RWPE2 (cell line): Measurements from ENCODE around the gene AKAP13.

ENCODE experiments used
- ATAC-seq: fragments of 200-7000 bp; cut with Tn5 transposase; 3 replicates; pipeline ENCODE4 v1.9.1; 2021; ENCODE audit warnings: low read depth
- DNase-seq: peaks from one replicate; pipeline ENCODE4 v3.0.0-alpha.2; 2020; ENCODE audit warnings: low spot score
- H3K27ac ChIP-seq: fragments of 450-650 bp; 2 replicates; pipeline ENCODE4 v1.5.1; 2017; ENCODE audit warnings: mild to moderate bottlenecking; ENCODE audit not compliant: poor library complexity, severe bottlenecking
- H3K27me3 ChIP-seq: fragments of 250-450 bp; sonication (Bioruptor Pico); 2 replicates; pipeline ENCODE4 v1.5.1; 2021; ENCODE audit warnings: mild to moderate bottlenecking, moderate library complexity; ENCODE audit not compliant: insufficient read depth, poor library complexity, severe bottlenecking
- H3K36me3 ChIP-seq: fragments of 250-450 bp; sonication (Bioruptor Pico); 2 replicates; pipeline ENCODE4 v1.5.1; 2020; ENCODE audit warnings: low read depth, mild to moderate bottlenecking, moderate library complexity
- H3K4me1 ChIP-seq: fragments of 250-450 bp; sonication (Bioruptor Pico); 2 replicates; pipeline ENCODE4 v1.5.1; 2021; ENCODE audit warnings: mild to moderate bottlenecking, moderate library complexity; ENCODE audit not compliant: insufficient read depth, poor library complexity, severe bottlenecking
- H3K4me3 ChIP-seq: fragments of 250-450 bp; sonication (Bioruptor Pico); 2 replicates; pipeline ENCODE4 v1.5.1; 2021; ENCODE audit warnings: mild to moderate bottlenecking, moderate library complexity; ENCODE audit not compliant: severe bottlenecking
- H3K9me3 ChIP-seq: fragments of 250-450 bp; sonication (Bioruptor Pico); 2 replicates; pipeline ENCODE4 v1.5.1; 2021; ENCODE audit warnings: mild to moderate bottlenecking, moderate library complexity; ENCODE audit not compliant: severe bottlenecking
- TF ChIP-seq, protein P1 (sequence below): fragments of 450-650 bp; IDR thresholded peaks from one replicate; pipeline ENCODE4 v1.5.1; 2017; ENCODE audit warnings: mild to moderate bottlenecking, moderate library complexity; ENCODE audit not compliant: poor library complexity, severe bottlenecking

The AKAP13 gene

DNA sequence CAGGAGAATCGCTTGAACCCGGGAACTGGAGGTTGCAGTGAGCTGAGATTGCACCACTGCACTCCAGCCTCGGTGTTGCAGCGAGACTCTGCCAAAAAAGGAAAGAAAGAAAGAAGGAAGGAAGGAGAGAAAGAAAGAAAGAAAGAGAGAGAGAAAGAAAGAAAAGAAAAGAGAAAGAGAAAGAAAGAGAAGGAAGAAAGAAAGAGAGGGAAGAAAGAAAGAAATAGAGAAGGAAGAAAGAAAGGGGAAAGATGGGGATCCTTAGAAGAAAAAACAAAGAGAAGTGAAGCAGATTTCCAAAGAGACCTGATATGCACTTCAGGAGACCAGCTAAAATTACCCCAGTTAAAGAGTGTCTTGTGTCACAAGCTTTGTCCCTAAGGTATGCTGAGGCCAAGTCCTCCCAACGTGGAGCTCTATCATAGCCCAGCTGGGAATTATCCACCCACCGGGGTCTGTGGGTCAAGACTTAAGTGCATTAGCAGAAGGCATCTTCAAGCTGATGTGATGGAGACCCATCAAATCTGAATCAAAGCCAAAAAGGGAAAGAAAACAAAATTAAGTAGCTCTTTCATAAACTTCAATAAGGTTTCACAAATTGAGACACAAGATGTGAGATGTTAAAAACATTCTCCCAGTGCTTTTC lies 17.8 kb upstream of the AKAP13 start:
- Histone ChIP-seq H3K4me3 (no peak overlapping the region), H3K4me1 (peaks cover 9% of the 10 kb centered on the region), H3K27me3 (no peaks in the 10 kb centered on the region), H3K27ac (no peak overlapping the region), H3K36me3 (no peaks in the 10 kb centered on the region), H3K9me3 (no peaks in the 10 kb centered on the region)
- ATAC-seq (no peak), DNase-seq (no peak)
- TF ChIP-seq, protein P1, sequence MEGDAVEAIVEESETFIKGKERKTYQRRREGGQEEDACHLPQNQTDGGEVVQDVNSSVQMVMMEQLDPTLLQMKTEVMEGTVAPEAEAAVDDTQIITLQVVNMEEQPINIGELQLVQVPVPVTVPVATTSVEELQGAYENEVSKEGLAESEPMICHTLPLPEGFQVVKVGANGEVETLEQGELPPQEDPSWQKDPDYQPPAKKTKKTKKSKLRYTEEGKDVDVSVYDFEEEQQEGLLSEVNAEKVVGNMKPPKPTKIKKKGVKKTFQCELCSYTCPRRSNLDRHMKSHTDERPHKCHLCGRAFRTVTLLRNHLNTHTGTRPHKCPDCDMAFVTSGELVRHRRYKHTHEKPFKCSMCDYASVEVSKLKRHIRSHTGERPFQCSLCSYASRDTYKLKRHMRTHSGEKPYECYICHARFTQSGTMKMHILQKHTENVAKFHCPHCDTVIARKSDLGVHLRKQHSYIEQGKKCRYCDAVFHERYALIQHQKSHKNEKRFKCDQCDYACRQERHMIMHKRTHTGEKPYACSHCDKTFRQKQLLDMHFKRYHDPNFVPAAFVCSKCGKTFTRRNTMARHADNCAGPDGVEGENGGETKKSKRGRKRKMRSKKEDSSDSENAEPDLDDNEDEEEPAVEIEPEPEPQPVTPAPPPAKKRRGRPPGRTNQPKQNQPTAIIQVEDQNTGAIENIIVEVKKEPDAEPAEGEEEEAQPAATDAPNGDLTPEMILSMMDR, result no peak

DNA sequence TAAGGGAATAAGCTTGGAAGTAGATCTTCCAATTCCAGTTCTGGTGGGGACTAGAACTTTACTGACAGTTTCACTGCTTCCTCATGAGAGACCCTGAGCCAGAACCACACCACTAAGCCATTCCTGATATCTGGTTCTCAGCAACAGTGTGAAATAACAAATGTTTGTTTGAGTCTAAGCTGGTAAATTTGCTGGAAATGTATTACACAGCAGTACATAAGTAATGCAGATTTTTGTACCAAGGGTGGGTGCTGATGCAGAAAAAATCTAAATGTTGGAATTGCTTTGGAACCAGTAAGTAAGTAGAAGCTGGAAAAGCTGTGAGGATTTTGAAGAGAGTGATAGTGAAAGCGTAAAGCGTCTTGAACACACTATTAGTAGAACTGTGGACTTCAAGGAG lies 14.4 kb upstream of the AKAP13 start:
- H3K9me3 ChIP-seq, result no peaks in the 10 kb centered on the region
- no peak overlapping the region for H3K27ac ChIP-seq
- H3K4me1 ChIP-seq, result no peaks in the 10 kb centered on the region
- no peaks in the 10 kb centered on the region for H3K36me3 ChIP-seq
- DNase-seq, result no peak
- H3K27me3 ChIP-seq, result no peaks in the 10 kb centered on the region
- ATAC-seq, result no peak
- TF ChIP-seq, protein P1, result no peak
- no peak overlapping the region for H3K4me3 ChIP-seq

DNA sequence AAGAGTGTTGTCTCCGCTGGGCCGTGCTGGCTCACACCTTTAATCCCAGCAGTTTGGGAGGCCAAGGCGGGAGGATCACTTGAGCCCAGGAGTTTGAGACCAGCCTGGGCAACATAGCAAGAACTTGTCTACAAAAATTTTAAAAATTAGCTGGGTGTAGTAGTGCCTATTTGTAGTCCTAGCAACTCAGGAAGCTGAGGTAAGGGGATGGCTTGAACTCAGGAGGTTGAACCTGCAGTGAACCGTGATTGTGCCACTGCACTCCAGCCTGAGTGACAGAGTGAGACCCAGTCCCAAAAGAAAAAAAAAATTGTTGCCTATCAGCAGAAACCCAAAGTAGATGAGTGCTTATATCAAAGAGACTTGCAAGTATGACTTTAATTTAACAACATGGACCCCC lies 12.7 kb upstream of the AKAP13 start:
- DNase-seq, result no peak
- TF ChIP-seq, protein P1, result no peak
- no peaks in the 10 kb centered on the region for H3K36me3 ChIP-seq
- H3K4me3 ChIP-seq, result no peak overlapping the region
- no peaks in the 10 kb centered on the region for H3K27me3 ChIP-seq
- H3K9me3 ChIP-seq, result no peaks in the 10 kb centered on the region
- H3K4me1 ChIP-seq, result no peaks in the 10 kb centered on the region
- no peak for ATAC-seq
- H3K27ac ChIP-seq, result no peak overlapping the region

- DNase-seq, result no peak
- H3K36me3 ChIP-seq, result no peaks in the 10 kb centered on the region
- no peak overlapping the region for H3K4me3 ChIP-seq
- ATAC-seq, result no peak
- H3K9me3 ChIP-seq, result no peaks in the 10 kb centered on the region
- peaks cover 2% of the 10 kb centered on the region for H3K4me1 ChIP-seq
- no peak overlapping the region for H3K27ac ChIP-seq
- TF ChIP-seq, protein P1, result no peak
- no peaks in the 10 kb centered on the region for H3K27me3 ChIP-seq
Measured at GRCh38 chr15:85374831-85375230, 5.6 kb upstream of the AKAP13 start.

DNA sequence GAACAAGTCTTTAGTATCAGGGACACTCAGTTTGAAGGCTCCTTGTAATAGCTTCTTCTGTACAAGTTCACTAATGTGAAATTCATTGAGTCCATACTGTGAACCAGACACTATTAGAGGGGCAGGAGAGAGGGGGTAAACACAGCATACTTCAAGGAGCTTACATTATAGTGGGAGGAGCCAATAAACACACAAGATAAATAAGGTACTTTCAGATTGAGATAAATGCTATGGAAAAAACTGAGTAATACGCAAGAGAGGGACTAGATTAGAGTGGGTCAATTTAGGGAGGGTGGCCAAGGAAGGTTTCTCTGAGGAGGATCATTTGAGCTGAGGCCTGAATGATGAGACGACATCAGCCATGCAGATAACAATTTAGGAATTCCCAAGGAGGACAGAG lies 3.1 kb upstream of the AKAP13 start:
- no peak for ATAC-seq
- H3K4me3 ChIP-seq, result no peak overlapping the region
- TF ChIP-seq, protein P1, result no peak
- no peaks in the 10 kb centered on the region for H3K27me3 ChIP-seq
- no peak overlapping the region for H3K27ac ChIP-seq
- H3K36me3 ChIP-seq, result peaks cover 5% of the 10 kb centered on the region
- no peaks in the 10 kb centered on the region for H3K9me3 ChIP-seq
- DNase-seq, result no peak
- peaks cover 6% of the 10 kb centered on the region for H3K4me1 ChIP-seq
